Stomach (tissue), 4 donors: ENCODE measurements around the gene MYO9A.

Experiments used
- EP300 ChIP-seq: sonication (generic); formaldehyde crosslinking; IDR thresholded peaks from one replicate; pipeline ENCODE4 v1.6.1; 2017; ENCODE audit warnings: antibody characterized with exemption
- POLR2A ChIP-seq, 4 donors: fragments of 450-650 bp; IDR thresholded peaks; one replicate each; pipeline ENCODE4 v1.6.1; 2016; ENCODE audit warnings: antibody characterized with exemption in 4 of 4, control low read depth in 2 of 4, mild to moderate bottlenecking in 1 of 4, moderate library complexity in 1 of 4
- POLR2AphosphoS5 ChIP-seq, 3 donors: sonication (generic); formaldehyde crosslinking; IDR thresholded peaks; one replicate each; pipeline ENCODE4 v1.6.1; 2016; ENCODE audit warnings: antibody characterized with exemption in 3 of 3
- TF ChIP-seq, protein P1 (sequence below), 7 experiments: fragments of 450-650 bp in 4 of 7; fragments of 200-600 bp in 3 of 7; sonication (generic) in 3 of 7; IDR thresholded peaks; one replicate each; pipeline ENCODE4 v1.5.1; 2016 to 2019; ENCODE audit warnings: antibody characterized with exemption in 7 of 7, control low read depth in 2 of 7, mild to moderate bottlenecking in 1 of 7

- TF ChIP-seq, protein P1, sequence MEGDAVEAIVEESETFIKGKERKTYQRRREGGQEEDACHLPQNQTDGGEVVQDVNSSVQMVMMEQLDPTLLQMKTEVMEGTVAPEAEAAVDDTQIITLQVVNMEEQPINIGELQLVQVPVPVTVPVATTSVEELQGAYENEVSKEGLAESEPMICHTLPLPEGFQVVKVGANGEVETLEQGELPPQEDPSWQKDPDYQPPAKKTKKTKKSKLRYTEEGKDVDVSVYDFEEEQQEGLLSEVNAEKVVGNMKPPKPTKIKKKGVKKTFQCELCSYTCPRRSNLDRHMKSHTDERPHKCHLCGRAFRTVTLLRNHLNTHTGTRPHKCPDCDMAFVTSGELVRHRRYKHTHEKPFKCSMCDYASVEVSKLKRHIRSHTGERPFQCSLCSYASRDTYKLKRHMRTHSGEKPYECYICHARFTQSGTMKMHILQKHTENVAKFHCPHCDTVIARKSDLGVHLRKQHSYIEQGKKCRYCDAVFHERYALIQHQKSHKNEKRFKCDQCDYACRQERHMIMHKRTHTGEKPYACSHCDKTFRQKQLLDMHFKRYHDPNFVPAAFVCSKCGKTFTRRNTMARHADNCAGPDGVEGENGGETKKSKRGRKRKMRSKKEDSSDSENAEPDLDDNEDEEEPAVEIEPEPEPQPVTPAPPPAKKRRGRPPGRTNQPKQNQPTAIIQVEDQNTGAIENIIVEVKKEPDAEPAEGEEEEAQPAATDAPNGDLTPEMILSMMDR (IDR thresholded peaks at IDR 0.05) = no peak
- TF ChIP-seq EP300 (no peak), POLR2AphosphoS5 (IDR thresholded peaks at IDR 0.05) (no peak), POLR2A (IDR thresholded peaks at IDR 0.05) (no peak)
These were observed 29.0 kb upstream of the MYO9A start for GRCh38 chr15:72146934-72147333.
